Measurements from ENCODE around the gene PGAP3. TPM values are rescaled to one million over a fixed set of nuclear protein-coding genes. Genes with fewer than 3 reads are reported as not detected.
A peak's percentile ranks its signal among the peaks of the same experiment; 100 is the strongest.

PGAP3 gene
- total RNA-seq, 1 donor from 2014 or later, result 21.7 TPM

DNA sequence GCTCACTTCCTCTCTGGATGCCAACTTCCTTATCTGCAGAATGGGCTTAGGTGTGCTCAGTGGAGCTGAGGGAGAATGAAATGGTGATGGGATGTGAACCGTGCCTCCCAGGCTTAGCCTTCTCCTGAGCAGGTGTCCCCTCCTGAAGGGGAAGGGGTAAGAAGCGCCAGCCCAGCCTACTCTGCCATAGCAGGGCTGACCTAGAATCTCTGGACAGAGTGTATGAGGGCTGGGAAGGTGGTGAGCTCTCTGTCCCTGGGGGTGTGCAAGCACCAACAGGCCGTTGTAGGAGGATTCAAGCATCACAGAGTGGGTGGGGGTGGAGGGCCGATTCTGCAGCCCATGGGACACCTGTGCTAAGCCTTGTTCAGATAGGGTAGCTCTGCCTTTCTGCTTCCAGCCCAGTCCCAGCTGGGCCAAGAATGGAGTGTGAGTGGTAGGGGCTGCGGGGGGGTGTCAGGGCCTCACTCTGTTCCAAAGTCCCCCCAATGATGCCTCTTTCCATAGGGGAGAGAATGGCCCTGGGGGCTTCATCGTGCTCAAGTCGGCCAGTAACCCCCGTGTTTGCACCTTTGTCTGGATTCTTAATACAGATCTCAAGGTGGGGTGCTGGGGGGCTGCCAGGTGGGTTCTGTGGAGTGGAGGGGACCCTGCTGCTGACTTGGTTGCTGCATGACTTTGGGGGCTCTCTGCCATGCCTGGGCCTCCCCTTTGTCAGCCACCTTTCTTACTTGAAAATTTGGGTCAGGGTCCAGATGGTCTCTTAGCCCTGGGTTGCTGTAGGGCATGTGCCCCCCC, 25.9 kb downstream of the PGAP3 start:
- Mint-ChIP-seq H3K36me3 (ENCODE audit: low read depth) (no peaks in the 10 kb centered on the region), H3K27ac (ENCODE audit: unreplicated experiment) (no peak overlapping the region), H3K4me1 (peaks cover 8% of the 10 kb centered on the region), H3K4me3 (no peak overlapping the region), H3K27me3 (ENCODE audit: low read depth) (peaks cover 25% of the 10 kb centered on the region), H3K9me3 (no peaks in the 10 kb centered on the region)
- TF ChIP-seq, protein P1, sequence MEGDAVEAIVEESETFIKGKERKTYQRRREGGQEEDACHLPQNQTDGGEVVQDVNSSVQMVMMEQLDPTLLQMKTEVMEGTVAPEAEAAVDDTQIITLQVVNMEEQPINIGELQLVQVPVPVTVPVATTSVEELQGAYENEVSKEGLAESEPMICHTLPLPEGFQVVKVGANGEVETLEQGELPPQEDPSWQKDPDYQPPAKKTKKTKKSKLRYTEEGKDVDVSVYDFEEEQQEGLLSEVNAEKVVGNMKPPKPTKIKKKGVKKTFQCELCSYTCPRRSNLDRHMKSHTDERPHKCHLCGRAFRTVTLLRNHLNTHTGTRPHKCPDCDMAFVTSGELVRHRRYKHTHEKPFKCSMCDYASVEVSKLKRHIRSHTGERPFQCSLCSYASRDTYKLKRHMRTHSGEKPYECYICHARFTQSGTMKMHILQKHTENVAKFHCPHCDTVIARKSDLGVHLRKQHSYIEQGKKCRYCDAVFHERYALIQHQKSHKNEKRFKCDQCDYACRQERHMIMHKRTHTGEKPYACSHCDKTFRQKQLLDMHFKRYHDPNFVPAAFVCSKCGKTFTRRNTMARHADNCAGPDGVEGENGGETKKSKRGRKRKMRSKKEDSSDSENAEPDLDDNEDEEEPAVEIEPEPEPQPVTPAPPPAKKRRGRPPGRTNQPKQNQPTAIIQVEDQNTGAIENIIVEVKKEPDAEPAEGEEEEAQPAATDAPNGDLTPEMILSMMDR (conservative IDR thresholded peaks at IDR 0.05), result no peak
- DNase-seq (ENCODE audit: low read depth, low spot score), result no peak

DNA sequence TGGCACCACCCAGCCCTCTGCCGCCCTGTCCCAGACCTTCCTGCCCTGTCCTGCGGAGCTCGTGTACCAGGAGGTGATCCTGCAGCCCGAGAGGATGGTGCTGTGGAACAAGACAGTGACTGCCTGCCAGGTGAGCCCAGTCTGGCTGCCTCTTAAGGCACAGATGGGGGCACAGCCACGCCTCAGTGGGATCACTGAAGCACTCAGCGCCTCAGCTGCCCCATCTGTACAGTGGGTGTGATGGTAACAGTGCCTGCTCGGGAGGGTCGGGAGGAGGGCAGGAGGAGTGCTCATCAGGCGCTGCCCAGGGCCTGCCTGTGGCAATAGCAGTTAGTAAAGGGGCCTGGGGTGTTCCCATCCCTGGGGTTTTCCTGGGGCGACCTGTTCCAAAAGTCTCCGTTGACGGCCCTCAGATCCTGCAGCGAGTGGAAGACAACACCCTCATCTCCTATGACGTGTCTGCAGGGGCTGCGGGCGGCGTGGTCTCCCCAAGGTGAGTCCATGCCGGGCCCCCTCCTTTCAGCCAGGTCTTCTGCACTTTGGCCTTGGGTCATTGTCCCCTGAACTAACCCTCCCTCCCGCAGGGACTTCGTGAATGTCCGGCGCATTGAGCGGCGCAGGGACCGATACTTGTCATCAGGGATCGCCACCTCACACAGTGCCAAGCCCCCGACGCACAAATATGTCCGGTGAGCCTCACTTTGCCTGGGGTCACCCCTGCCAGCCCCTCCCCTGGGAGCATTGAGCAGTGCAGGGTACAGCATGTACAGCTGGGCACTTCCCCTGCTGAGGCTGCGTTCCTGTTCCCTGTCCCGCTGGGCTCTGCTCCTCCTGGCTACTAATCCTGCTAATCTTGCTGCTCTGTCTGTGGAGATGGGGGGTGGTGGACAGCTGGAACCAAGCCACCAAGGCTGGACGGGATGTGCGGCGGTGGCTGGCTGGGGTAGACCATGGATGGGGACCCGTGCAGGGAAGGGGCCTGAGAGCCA, 27.2 kb downstream of the PGAP3 start:
- no peak overlapping the region for H3K27ac Mint-ChIP-seq (ENCODE audit: unreplicated experiment)
- no peaks in the 10 kb centered on the region for H3K36me3 Mint-ChIP-seq (ENCODE audit: low read depth)
- peaks cover 4% of the 10 kb centered on the region for H3K4me1 Mint-ChIP-seq
- no peak for DNase-seq (ENCODE audit: low read depth, low spot score)
- TF ChIP-seq, protein P1 (conservative IDR thresholded peaks at IDR 0.05), result no peak
- peaks cover 13% of the 10 kb centered on the region for H3K27me3 Mint-ChIP-seq (ENCODE audit: low read depth)
- H3K9me3 Mint-ChIP-seq, result no peaks in the 10 kb centered on the region
- no peak overlapping the region for H3K4me3 Mint-ChIP-seq

DNA sequence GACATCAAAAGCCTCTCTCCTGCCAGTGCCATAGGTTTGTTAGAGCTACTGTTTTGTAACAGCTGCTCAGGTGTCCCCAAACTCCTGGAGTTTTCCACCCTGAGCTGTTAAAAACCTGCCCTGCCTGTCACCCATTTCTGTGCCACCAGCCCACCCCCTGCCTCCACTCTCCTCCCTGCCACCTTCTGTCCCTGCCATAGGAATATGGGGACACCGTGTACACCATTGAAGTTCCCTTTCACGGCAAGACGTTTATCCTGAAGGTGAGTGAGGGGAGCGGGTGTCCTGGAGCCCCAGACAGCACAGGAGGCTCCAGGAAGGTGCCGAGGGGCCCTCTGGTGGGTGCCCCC, 27.9 kb downstream of the PGAP3 start:
- Mint-ChIP-seq H3K9me3 (no peaks in the 10 kb centered on the region), H3K4me1 (peaks cover 10% of the 10 kb centered on the region), H3K36me3 (ENCODE audit: low read depth) (no peaks in the 10 kb centered on the region), H3K27ac (ENCODE audit: unreplicated experiment) (no peak overlapping the region), H3K27me3 (ENCODE audit: low read depth) (peaks cover 6% of the 10 kb centered on the region), H3K4me3 (no peak overlapping the region)
- TF ChIP-seq, protein P1 (conservative IDR thresholded peaks at IDR 0.05), result no peak
- no peak for DNase-seq (ENCODE audit: low read depth, low spot score)

- DNase-seq (ENCODE audit: low read depth, low spot score), result no peak
- Mint-ChIP-seq H3K36me3 (ENCODE audit: low read depth) (no peaks in the 10 kb centered on the region), H3K27me3 (ENCODE audit: low read depth) (peaks cover 4% of the 10 kb centered on the region), H3K27ac (ENCODE audit: unreplicated experiment) (peak overlapping the region; percentile 27), H3K4me3 (no peak overlapping the region), H3K9me3 (no peaks in the 10 kb centered on the region), H3K4me1 (peaks cover 14% of the 10 kb centered on the region)
- TF ChIP-seq, protein P1 (conservative IDR thresholded peaks at IDR 0.05), result no peak
These were observed 28.4 kb downstream of the PGAP3 start for GRCh38 chr17:39659279-39660010.

DNA sequence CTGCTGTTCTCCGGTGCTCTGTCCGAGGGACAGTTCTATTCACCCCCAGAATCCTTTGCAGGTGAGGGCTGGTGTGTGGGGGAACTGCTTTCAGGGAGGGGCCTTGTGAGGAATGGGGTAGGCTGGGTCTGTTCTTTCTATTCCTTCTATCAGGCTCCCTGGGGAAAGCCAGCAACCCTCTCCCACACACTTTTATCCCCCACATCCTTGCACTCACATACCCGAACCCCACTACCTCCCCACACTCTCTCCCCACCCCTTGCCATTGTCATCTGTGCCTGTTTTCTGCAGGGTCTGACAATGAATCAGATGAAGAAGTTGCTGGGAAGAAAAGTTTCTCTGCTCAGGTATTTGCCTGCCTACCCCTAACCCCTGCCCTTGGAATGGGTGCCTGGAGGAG, 29.1 kb downstream of the PGAP3 start:
- no peaks in the 10 kb centered on the region for H3K9me3 Mint-ChIP-seq
- no peak for DNase-seq (ENCODE audit: low read depth, low spot score)
- no peaks in the 10 kb centered on the region for H3K27me3 Mint-ChIP-seq (ENCODE audit: low read depth)
- no peaks in the 10 kb centered on the region for H3K36me3 Mint-ChIP-seq (ENCODE audit: low read depth)
- H3K27ac Mint-ChIP-seq (ENCODE audit: unreplicated experiment), result no peak overlapping the region
- H3K4me1 Mint-ChIP-seq, result peaks cover 15% of the 10 kb centered on the region
- TF ChIP-seq, protein P1 (conservative IDR thresholded peaks at IDR 0.05), result no peak
- no peak overlapping the region for H3K4me3 Mint-ChIP-seq
